B cell (primary cell): Measurements from ENCODE around the gene GRID1. TPM values are rescaled to one million over a fixed set of nuclear protein-coding genes. Genes with fewer than 3 reads are reported as not detected.

ENCODE experiments used
- ATAC-seq: fragments of 200-7000 bp; cut with Tn5 transposase; one replicate; pipeline ENCODE4 v1.10.0; 2021; ENCODE audit warnings: low read depth, mild to moderate bottlenecking, moderate number of reproducible peaks, moderate library complexity
- CTCF ChIA-PET: fragments of 350-600 bp; sonication (Branson Sonifier 250); formaldehyde crosslinking; loops from one replicate; lab custom pipeline; 2021; ENCODE audit warnings: antibody characterized with exemption, inconsistent platforms; lab: Charles Lee
- POLR2A ChIA-PET: fragments of 350-600 bp; sonication (Branson Sonifier 250); formaldehyde crosslinking; loops from one replicate; lab custom pipeline; 2021; ENCODE audit warnings: antibody characterized with exemption; lab: Charles Lee
- DNase-seq: peaks from one replicate; pipeline ENCODE4 v3.0.0; 2013
- H2AFZ ChIP-seq: 2 replicates; pipeline ENCODE4 v1.6.1; 2012; ENCODE audit warnings: mild to moderate bottlenecking, low read depth, low read length; ENCODE audit not compliant: insufficient read depth, poor library complexity, severe bottlenecking
- H3K27ac ChIP-seq, 2 donors: 1 replicate in 1 of 2; 2 replicates in 1 of 2; pipeline ENCODE4 v1.5.1; 2012 to 2013; ENCODE audit warnings: low read length in 2 of 2, mild to moderate bottlenecking in 2 of 2, moderate library complexity in 1 of 2
- H3K27me3 ChIP-seq, 4 experiments: fragments of 200-600 bp in 1 of 4; sonication (generic) in 1 of 4; replicated peaks in 1 of 4; 1 replicate in 2 of 4; 2 replicates in 2 of 4; pipeline versions ENCODE4 v1.6.1 to v1.7.0; 2013 to 2016; ENCODE audit warnings: low read length in 3 of 4, mild to moderate bottlenecking in 2 of 4, mixed read lengths in 1 of 4, moderate library complexity in 1 of 4; ENCODE audit not compliant: insufficient read depth in 4 of 4, control insufficient read depth in 3 of 4; ENCODE audit errors: control extremely low read depth in 1 of 4
- H3K36me3 ChIP-seq, 2 experiments: replicated peaks in 1 of 2; 1 replicate in 1 of 2; 2 replicates in 1 of 2; pipeline versions ENCODE4 v1.6.1 to v1.7.1; 2013; ENCODE audit warnings: low read length in 1 of 2; ENCODE audit not compliant: insufficient read depth in 2 of 2, control insufficient read depth in 1 of 2; ENCODE audit errors: control extremely low read depth in 1 of 2, extremely low read depth in 1 of 2
- H3K4me1 ChIP-seq, 2 donors: fragments of 200-600 bp in 1 of 2; sonication (generic) in 1 of 2; 1 replicate in 1 of 2; 2 replicates in 1 of 2; pipeline versions ENCODE4 v1.5.1 to v1.6.1; 2013 to 2017; ENCODE audit warnings: low read length in 2 of 2; ENCODE audit not compliant: control insufficient read depth in 2 of 2, insufficient read depth in 2 of 2
- H3K4me2 ChIP-seq: replicated peaks from 2 replicates; pipeline ENCODE3; 2012; ENCODE audit warnings: mild to moderate bottlenecking, low read depth, low read length; ENCODE audit not compliant: poor library complexity, severe bottlenecking
- H3K4me3 ChIP-seq, 5 experiments: fragments of 200-600 bp in 1 of 5; sonication (generic) in 1 of 5; 1 replicate in 3 of 5; 2 replicates in 2 of 5; pipeline versions ENCODE4 v1.5.1 to v1.7.0; 2011 to 2016; ENCODE audit warnings: low read length in 4 of 5, mild to moderate bottlenecking in 4 of 5, low read depth in 2 of 5, control low read depth in 1 of 5, moderate library complexity in 1 of 5; ENCODE audit not compliant: insufficient read depth in 1 of 5; ENCODE audit errors: control extremely low read depth in 1 of 5, extremely low read depth in 1 of 5
- H3K79me2 ChIP-seq: fragments of 200-600 bp; sonication (generic); one replicate; pipeline ENCODE4 v1.6.0; 2016; ENCODE audit warnings: low read length; ENCODE audit not compliant: control insufficient read depth, insufficient read depth
- H3K9ac ChIP-seq: fragments of 200-600 bp; sonication (generic); 2 replicates; pipeline ENCODE4 v1.6.1; 2017; ENCODE audit warnings: mild to moderate bottlenecking, low read length, moderate library complexity
- H3K9me3 ChIP-seq, 3 donors: one replicate each; pipeline versions ENCODE4 v1.6.1 to v1.7.1; 2013; ENCODE audit warnings: low read length in 2 of 3; ENCODE audit not compliant: control insufficient read depth in 2 of 3, insufficient read depth in 1 of 3; ENCODE audit errors: control extremely low read depth in 1 of 3
- H4K20me1 ChIP-seq: 2 replicates; pipeline ENCODE4 v1.6.0; 2012; ENCODE audit warnings: mild to moderate bottlenecking, low read length; ENCODE audit not compliant: insufficient read depth, control insufficient read depth, poor library complexity, severe bottlenecking
- H3K27ac Mint-ChIP-seq: one replicate; pipeline ENCODE4 v1.8.0; 2021; ENCODE audit warnings: mixed read lengths
- H3K27me3 Mint-ChIP-seq: one replicate; pipeline ENCODE4 v1.8.0; 2021; ENCODE audit warnings: mixed read lengths
- H3K4me1 Mint-ChIP-seq: one replicate; pipeline ENCODE4 v1.8.0; 2021; ENCODE audit warnings: mixed read lengths
- H3K4me3 Mint-ChIP-seq: one replicate; pipeline ENCODE4 v1.8.0; 2021; ENCODE audit warnings: mixed read lengths
- H3K9me3 Mint-ChIP-seq: one replicate; pipeline ENCODE4 v1.8.0; 2022; ENCODE audit warnings: mixed read lengths; ENCODE audit not compliant: insufficient read depth
- EZH2 ChIP-seq: IDR thresholded peaks from 2 replicates; pipeline ENCODE4 v1.6.1; 2012; ENCODE audit warnings: borderline replicate concordance, low read depth, mild to moderate bottlenecking, moderate library complexity, low read length; ENCODE audit not compliant: insufficient read depth, poor library complexity, severe bottlenecking
- WGBS: methylation state at CpG from one replicate; pipeline ENCODE4 v1.1.5; 2013; ENCODE audit warnings: missing lambda C conversion rate; ENCODE audit not compliant: insufficient coverage; 5-methylcytosine and 5-hydroxymethylcytosine counted together
- intact Hi-C: fragments of 100-400 bp; cut with micrococcal nuclease; formaldehyde crosslinking; loops from one replicate; pipeline ENCODE4 v1.10.0; 2022
- polyA plus RNA-seq: library from polyadenylated mRNA; depleted of rRNA; stranded (reverse); fragments of >200 nt; gene quantifications from 2 replicates; pipeline ENCODE4 v1.2.3, GENCODE V29; 2012
- total RNA-seq, 2 donors: library from RNA; stranded (reverse); fragments of 120-200 nt in 1 of 2; gene quantifications; 1 replicate in 1 of 2; 2 replicates in 1 of 2; pipeline versions ENCODE4 v1.2.3 to v1.2.4, GENCODE V29; 2013 to 2022
- TF ChIP-seq, protein P1 (sequence below): fragments of 200-600 bp; IDR thresholded peaks from one replicate; pipeline ENCODE4 v1.8.0; 2022; ENCODE audit warnings: antibody characterized with exemption, mild to moderate bottlenecking

Gene GRID1
- total and polyA plus RNA-seq, 2 donors (not counting 1 experiment from before 2014, with no cell fraction given): not detected

DNA sequence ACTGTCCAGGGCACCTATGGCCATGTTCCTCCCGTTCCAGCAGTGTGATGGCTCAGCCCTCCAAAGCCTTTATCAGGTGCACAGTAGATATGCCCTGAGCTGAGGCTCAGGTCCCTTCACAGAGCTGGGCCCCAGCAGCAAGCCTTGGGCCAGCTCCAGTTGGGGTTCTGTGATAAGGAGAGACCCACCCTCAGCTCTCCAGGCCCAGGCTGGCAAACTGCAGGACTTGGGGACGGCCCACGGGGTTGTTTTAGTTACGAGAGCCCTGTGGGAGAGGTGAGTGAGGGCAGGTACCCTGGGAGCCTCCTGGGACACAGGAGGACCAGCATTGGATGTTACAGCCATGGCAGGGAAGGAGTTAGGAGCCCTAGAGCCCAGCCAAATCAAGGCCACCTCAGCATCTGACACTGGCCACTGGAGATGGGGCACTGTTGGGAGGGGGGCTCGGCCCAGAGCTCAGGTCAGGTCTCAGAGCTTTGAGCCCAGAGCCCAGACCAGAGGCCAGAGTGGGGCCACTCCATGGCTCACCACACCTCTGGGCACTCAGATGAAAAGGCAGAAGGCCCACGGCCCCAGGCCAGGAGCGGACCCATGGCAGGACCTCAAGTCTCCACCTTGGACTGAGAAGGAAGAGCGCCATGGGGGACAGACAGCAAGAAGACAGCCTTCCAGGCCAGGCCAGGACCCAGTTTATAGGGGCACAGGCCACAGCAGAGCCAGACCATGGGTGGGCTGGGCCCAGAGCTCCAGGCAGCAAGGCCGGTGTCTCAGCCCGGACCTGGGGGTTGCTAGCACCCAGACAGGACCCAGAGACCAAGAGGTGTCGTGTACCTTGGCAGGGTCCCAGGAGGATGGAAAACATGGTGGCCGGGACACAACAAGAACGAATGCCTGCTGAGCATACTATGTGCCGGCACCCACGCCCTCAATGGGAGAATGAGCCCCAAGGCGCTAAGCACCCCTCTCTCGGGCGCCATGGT lies 12.8 kb downstream of the GRID1 start:
- no peaks in the 10 kb centered on the region for H4K20me1 ChIP-seq
- no peak for ATAC-seq
- Mint-ChIP-seq H3K9me3 (peaks cover 5% of the 10 kb centered on the region), H3K27me3 (peaks cover 23% of the 10 kb centered on the region), H3K4me1 (peaks cover 25% of the 10 kb centered on the region), H3K4me3 (no peak overlapping the region), H3K27ac (no peak overlapping the region)
- peaks cover 0 to 2% (median 0%) of the 10 kb centered on the region in 4 experiments for H3K27me3 ChIP-seq
- 96% methylated on average over 18 of the region's 18 CpGs for WGBS
- no peaks in the 10 kb centered on the region for H3K36me3 ChIP-seq
- no peak overlapping the region for H3K4me3 ChIP-seq
- H3K4me1 ChIP-seq: peaks cover 10 to 14% of the 10 kb centered on the region in 2 donors
- ChIA-PET CTCF (no interaction called here), POLR2A (no interaction called here)
- H3K9me3 ChIP-seq: peaks cover 0 to 16% (median 0%) of the 10 kb centered on the region in 3 donors
- no peak overlapping the region for H3K27ac ChIP-seq
- H2AFZ ChIP-seq: no peak overlapping the region
- no peak for DNase-seq
- intact Hi-C loops: no loop called here
- H3K9ac ChIP-seq: no peak overlapping the region
- H3K4me2 ChIP-seq: no peak overlapping the region
- no peak for TF ChIP-seq EZH2
- TF ChIP-seq, protein P1, sequence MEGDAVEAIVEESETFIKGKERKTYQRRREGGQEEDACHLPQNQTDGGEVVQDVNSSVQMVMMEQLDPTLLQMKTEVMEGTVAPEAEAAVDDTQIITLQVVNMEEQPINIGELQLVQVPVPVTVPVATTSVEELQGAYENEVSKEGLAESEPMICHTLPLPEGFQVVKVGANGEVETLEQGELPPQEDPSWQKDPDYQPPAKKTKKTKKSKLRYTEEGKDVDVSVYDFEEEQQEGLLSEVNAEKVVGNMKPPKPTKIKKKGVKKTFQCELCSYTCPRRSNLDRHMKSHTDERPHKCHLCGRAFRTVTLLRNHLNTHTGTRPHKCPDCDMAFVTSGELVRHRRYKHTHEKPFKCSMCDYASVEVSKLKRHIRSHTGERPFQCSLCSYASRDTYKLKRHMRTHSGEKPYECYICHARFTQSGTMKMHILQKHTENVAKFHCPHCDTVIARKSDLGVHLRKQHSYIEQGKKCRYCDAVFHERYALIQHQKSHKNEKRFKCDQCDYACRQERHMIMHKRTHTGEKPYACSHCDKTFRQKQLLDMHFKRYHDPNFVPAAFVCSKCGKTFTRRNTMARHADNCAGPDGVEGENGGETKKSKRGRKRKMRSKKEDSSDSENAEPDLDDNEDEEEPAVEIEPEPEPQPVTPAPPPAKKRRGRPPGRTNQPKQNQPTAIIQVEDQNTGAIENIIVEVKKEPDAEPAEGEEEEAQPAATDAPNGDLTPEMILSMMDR: no peak
- no peaks in the 10 kb centered on the region for H3K79me2 ChIP-seq

DNA sequence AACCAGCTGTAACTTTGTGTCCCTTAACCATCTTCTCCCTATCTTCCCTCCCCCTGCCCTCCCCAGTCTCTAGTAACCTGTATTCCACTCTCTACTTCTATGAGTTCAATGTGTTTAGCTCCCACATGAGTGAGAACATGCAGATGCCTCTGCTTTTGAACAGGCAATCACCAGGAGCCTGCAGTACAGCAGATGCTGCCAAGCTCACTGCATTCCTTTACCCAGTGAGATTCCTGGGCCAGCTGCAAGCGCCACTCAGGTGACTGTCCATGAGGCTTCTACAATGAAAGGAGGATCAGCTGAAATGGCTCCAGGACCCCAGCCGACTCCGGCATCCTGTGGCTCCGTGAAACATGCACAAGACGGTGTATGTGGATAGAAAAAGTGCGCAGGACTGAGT lies 15.7 kb downstream of the GRID1 start:
- ChIA-PET POLR2A (no interaction called here), CTCF (interaction anchor here (1.0 kb wide), 1 partner anchor 24 kb away, joined by 3 read pairs; no protein-coding TSS in a partner anchor)
- TF ChIP-seq, protein P1: no peak
- no peak for TF ChIP-seq EZH2
- H3K4me3 Mint-ChIP-seq: no peak overlapping the region
- Histone ChIP-seq H3K4me3 (no peak overlapping the region), H3K27ac (no peak overlapping the region), H3K9ac (no peak overlapping the region), H3K4me1 (peaks cover 7 to 10% of the 10 kb centered on the region in 2 donors), H3K79me2 (no peaks in the 10 kb centered on the region), H4K20me1 (no peaks in the 10 kb centered on the region), H3K9me3 (peaks cover 0 to 16% (median 0%) of the 10 kb centered on the region in 3 donors), H2AFZ (no peak overlapping the region), H3K36me3 (no peaks in the 10 kb centered on the region), H3K4me2 (no peak overlapping the region), H3K27me3 (peaks cover 0 to 4% (median 1%) of the 10 kb centered on the region in 4 experiments)
- H3K27ac Mint-ChIP-seq: no peak overlapping the region
- peaks cover 14% of the 10 kb centered on the region for H3K27me3 Mint-ChIP-seq
- ATAC-seq: no peak
- intact Hi-C loops: no loop called here
- H3K9me3 Mint-ChIP-seq: no peaks in the 10 kb centered on the region
- WGBS: 96% methylated on average over 6 of the region's 6 CpGs
- DNase-seq: no peak
- H3K4me1 Mint-ChIP-seq: peaks cover 15% of the 10 kb centered on the region
